NB4 (cell line): ENCODE measurements around the gene PHF20.

Experiments
- MAX ChIP-seq: IDR thresholded peaks from 2 replicates; pipeline ENCODE4 v1.6.1; 2011; ENCODE audit warnings: low read depth, low read length
- MYC ChIP-seq: IDR thresholded peaks from 2 replicates; pipeline ENCODE4 v1.6.1; 2011; ENCODE audit warnings: low read depth, low read length
- POLR2A ChIP-seq: IDR thresholded peaks from 2 replicates; pipeline ENCODE4 v1.6.1; 2011; ENCODE audit warnings: mild to moderate bottlenecking; ENCODE audit not compliant: insufficient read length; ENCODE audit errors: extremely low read depth
- TF ChIP-seq, protein P1 (sequence below): IDR thresholded peaks from one replicate; pipeline ENCODE4 v1.5.1; 2012; ENCODE audit warnings: low read depth, low read length

DNA sequence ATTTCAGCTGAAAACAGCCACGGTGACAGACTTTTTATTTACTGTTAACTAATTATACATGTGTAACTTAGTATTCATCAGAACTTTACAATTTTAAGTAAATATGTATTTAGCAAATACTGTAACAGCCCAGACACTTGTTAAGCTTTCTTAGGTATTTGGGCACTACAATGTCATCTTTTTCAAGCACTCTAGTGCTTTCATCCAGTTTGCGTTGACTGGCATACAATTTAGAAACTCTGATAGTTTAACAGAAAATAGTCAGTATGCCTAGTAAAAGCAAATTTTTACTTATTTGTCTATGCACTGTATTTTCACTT is 40.4 kb upstream of the PHF20 start:
- TF ChIP-seq, protein P1, sequence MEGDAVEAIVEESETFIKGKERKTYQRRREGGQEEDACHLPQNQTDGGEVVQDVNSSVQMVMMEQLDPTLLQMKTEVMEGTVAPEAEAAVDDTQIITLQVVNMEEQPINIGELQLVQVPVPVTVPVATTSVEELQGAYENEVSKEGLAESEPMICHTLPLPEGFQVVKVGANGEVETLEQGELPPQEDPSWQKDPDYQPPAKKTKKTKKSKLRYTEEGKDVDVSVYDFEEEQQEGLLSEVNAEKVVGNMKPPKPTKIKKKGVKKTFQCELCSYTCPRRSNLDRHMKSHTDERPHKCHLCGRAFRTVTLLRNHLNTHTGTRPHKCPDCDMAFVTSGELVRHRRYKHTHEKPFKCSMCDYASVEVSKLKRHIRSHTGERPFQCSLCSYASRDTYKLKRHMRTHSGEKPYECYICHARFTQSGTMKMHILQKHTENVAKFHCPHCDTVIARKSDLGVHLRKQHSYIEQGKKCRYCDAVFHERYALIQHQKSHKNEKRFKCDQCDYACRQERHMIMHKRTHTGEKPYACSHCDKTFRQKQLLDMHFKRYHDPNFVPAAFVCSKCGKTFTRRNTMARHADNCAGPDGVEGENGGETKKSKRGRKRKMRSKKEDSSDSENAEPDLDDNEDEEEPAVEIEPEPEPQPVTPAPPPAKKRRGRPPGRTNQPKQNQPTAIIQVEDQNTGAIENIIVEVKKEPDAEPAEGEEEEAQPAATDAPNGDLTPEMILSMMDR, result no peak
- TF ChIP-seq POLR2A (no peak), MYC (no peak), MAX (no peak)
